ENCODE data around the gene BRICD5. TPM values are rescaled to one million over a fixed set of nuclear protein-coding genes. Genes with fewer than 3 reads are reported as not detected.
"Not testable (repeated sequence)": the region's sequence is repeated elsewhere in the genome, so short reads cannot be mapped to it uniquely, and the experiment has no call there.

BRICD5 gene
- total RNA-seq, 2 experiments from 2014 or later: 10.3 to 12.5 TPM

- no peaks in the 10 kb centered on the region for H3K9me3 Mint-ChIP-seq
- H3K4me1 Mint-ChIP-seq: peaks cover 3% of the 10 kb centered on the region
- CTCF ChIA-PET: no interaction called here
- no peak overlapping the region for H3K27ac Mint-ChIP-seq
- no peak overlapping the region for H3K4me3 Mint-ChIP-seq
- DNase-seq: no peak
- POLR2A ChIA-PET: no interaction called here
- H3K36me3 Mint-ChIP-seq (ENCODE audit: low read depth): peaks cover 13% of the 10 kb centered on the region
- no peaks in the 10 kb centered on the region for H3K27me3 Mint-ChIP-seq
Observed at GRCh38 chr16:2244926-2245795, 34.5 kb upstream of the BRICD5 start.

- CTCF ChIA-PET: no interaction called here
- no peaks in the 10 kb centered on the region for H3K9me3 Mint-ChIP-seq
- no peaks in the 10 kb centered on the region for H3K27me3 Mint-ChIP-seq
- peaks cover 13% of the 10 kb centered on the region for H3K36me3 Mint-ChIP-seq (ENCODE audit: low read depth)
- H3K27ac Mint-ChIP-seq: no peak overlapping the region
- peaks cover 1% of the 10 kb centered on the region for H3K4me1 Mint-ChIP-seq
- no peak overlapping the region for H3K4me3 Mint-ChIP-seq
- POLR2A ChIA-PET: no interaction called here
- DNase-seq: no peak
Observed at GRCh38 chr16:2244301-2244700, 33.6 kb upstream of the BRICD5 start.

DNA sequence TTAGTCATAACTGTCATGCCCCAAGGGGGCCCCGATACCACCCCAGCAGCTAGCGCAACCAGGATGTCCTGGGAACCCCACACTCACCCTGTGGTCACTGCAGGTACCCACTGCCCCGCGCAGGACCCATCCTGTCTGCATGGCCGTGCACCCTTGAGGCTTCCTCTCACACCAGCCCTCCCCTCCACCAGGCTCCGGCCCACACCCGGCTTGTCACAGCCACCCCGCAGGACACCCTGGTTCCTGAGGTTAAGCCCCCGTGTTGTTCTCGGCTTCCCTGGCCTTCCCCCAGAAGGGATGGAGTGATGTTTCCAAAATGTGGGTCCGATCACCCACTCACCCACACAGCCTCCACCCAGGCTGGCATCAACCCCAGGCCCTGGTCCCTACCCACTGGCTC lies 33.1 kb upstream of the BRICD5 start:
- no peaks in the 10 kb centered on the region for H3K27me3 Mint-ChIP-seq
- no peak overlapping the region for H3K27ac Mint-ChIP-seq
- no peaks in the 10 kb centered on the region for H3K4me1 Mint-ChIP-seq
- peaks cover 13% of the 10 kb centered on the region for H3K36me3 Mint-ChIP-seq (ENCODE audit: low read depth)
- ChIA-PET POLR2A (no interaction called here), CTCF (no interaction called here)
- no peak overlapping the region for H3K4me3 Mint-ChIP-seq
- H3K9me3 Mint-ChIP-seq: no peaks in the 10 kb centered on the region
- DNase-seq: no peak

- no peaks in the 10 kb centered on the region for H3K27me3 Mint-ChIP-seq
Observed at GRCh38 chr16:2243031-2243528, 32.4 kb upstream of the BRICD5 start.

DNA sequence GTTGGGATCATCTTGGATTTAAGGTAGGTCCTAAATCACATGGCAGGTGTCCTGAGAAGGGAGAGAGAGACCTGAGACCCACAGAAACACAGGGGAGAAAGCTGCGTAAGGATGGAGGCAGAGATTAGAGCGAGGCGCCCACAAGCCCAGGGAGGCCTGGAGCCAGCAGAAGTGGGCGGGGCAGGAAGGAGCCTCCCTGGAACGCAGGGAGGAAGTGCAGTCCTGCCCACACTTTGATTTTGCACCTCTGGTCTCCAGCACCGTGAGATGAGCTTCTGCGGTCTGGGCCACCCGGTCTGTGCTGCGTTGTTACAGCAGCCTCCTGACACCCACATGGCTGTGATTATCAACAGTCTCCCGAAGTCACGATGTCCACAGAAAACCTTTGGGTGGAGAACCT lies 31.9 kb upstream of the BRICD5 start:
- ChIA-PET POLR2A (interaction anchor here (0.6 to 1.5 kb wide), 3 partner anchors 11 to 28 kb away, joined by 3 to 5 read pairs (median 3); no protein-coding TSS in a partner anchor), CTCF (no interaction called here)
- H3K4me1 Mint-ChIP-seq: no peaks in the 10 kb centered on the region
- no peak overlapping the region for H3K4me3 Mint-ChIP-seq
- H3K9me3 Mint-ChIP-seq: no peaks in the 10 kb centered on the region
- no peak overlapping the region for H3K27ac Mint-ChIP-seq
- no peak for DNase-seq
- no peaks in the 10 kb centered on the region for H3K27me3 Mint-ChIP-seq
- peaks cover 13% of the 10 kb centered on the region for H3K36me3 Mint-ChIP-seq (ENCODE audit: low read depth)

More at GRCh38 chr16:2243031-2243528, 32.4 kb upstream of the BRICD5 start:
- Mint-ChIP-seq H3K4me3 (no peak overlapping the region), H3K27ac (no peak overlapping the region), H3K4me1 (no peaks in the 10 kb centered on the region), H3K9me3 (no peaks in the 10 kb centered on the region), H3K36me3 (ENCODE audit: low read depth) (peaks cover 13% of the 10 kb centered on the region)
- CTCF ChIA-PET: no interaction called here
- DNase-seq: no peak
- POLR2A ChIA-PET: interaction anchor here (0.6 to 1.5 kb wide), 2 partner anchors 26 to 28 kb away, joined by 3 to 5 read pairs; no protein-coding TSS in a partner anchor

DNA sequence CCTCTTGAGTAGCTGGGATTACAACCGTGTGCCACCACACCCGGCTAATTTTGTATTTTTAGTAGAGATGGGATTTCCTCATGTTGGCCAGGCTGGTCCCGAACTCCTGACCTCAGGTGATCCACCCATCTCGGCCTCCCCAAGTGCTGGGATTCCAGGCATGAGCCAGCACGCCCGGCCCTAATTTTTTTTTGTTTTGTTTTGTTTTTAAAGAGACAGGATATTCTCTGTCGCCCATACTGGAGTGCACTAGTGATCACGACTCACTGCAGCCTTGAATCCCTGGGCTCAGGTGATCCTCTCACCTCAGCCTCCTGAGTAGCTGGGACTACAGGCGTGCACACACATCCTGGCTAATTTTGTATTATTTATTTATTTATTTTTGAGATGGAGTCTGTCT lies 29.7 kb upstream of the BRICD5 start:
- H3K4me3 Mint-ChIP-seq; H3K9me3 Mint-ChIP-seq; DNase-seq; H3K4me1 Mint-ChIP-seq; H3K27ac Mint-ChIP-seq; POLR2A ChIA-PET; H3K27me3 Mint-ChIP-seq; H3K36me3 Mint-ChIP-seq (ENCODE audit: low read depth): not testable (repeated sequence)
- CTCF ChIA-PET: interaction anchor here (1.3 kb wide), 1 partner anchor 11 kb away, joined by 4 read pairs; the partner anchor contains the start of gene ECI1

DNA sequence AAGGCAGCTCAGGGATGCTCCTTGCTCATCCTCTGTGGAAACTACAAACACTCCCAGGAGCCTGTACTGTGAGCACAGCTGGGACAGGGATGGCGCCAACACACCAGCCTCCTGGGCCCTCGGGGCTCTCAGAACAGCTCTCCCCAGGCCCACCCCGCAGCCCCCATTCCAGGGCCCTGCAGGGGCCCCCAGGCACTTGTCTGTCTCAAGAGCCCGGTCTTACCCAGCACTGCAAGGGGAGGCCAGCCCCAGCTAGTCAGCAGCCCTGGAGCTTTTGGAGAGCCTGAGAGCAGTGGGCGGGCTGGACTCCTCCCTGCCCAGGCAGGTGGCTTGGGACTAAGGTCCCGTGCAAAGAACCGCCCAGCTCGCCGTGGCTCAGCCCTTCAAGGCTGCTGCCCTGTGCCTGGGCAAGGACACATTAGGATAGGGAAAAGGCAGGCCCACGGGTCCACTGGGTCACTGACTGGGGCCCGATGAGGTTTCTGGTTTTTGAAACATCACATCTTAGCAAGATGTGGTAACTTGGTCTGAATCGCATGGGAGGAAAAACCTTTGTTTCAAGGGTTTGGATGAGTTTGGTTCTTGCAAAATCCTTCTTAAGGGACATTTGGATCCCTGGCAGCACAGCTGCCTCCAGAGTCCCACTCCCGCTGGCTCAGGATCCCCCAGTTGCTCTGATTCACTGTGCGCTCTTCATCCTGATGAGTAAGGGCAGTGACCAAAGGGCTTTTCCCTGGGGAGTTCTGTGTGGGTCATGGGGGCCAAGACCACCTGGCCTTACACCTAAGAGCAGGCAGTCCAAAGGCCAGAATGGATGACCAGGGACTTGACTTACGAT lies 28.4 kb upstream of the BRICD5 start:
- no peaks in the 10 kb centered on the region for H3K9me3 Mint-ChIP-seq
- H3K4me3 Mint-ChIP-seq: no peak overlapping the region
- no peak overlapping the region for H3K27ac Mint-ChIP-seq
- no peaks in the 10 kb centered on the region for H3K4me1 Mint-ChIP-seq
- H3K27me3 Mint-ChIP-seq: no peaks in the 10 kb centered on the region
- ChIA-PET POLR2A (interaction anchor here (1.2 to 1.5 kb wide), 2 partner anchors 13 to 84 kb away, joined by 3 to 5 read pairs; partner anchors contain the start of gene TRAF7), CTCF (no interaction called here)
- H3K36me3 Mint-ChIP-seq (ENCODE audit: low read depth): peaks cover 9% of the 10 kb centered on the region
- DNase-seq: no peak

DNA sequence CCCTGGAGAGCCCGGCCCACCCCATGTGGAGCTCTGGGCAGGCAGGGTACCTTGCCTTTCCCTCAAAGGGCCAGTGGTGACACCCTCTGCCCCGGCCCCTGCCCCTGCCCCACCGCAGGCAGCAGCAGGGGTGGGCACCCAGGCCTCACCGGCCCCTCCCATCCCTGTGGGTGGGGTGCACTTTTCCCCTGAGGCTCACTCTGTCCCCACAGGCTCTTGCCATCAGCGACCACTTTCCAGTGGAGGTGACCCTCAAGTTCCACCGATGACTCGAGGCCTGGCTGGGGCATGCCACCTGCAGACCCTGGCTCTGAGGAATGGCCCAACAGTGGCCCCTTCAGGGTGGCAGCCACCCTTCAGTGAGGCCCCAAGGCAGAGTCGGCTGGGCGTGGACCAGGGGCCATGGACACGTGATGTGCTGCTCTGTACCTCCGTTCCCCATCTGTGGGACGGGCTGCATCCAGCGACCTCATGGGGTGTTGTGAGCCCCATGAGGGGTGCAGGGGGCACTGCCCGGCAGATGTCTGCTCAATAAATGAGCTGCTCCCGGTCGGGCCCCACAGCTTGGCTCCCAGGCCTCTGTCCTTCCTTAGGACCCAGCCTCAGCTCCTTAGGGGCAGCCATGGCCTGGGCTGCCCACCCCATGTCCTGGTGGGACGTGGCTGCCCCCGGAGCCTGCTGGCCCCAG lies 27.6 kb upstream of the BRICD5 start:
- Mint-ChIP-seq H3K4me1 (no peaks in the 10 kb centered on the region), H3K27ac (no peak overlapping the region), H3K9me3 (no peaks in the 10 kb centered on the region), H3K36me3 (ENCODE audit: low read depth) (peaks cover 6% of the 10 kb centered on the region), H3K4me3 (no peak overlapping the region), H3K27me3 (no peaks in the 10 kb centered on the region)
- ChIA-PET POLR2A (interaction anchor here (1.2 to 2.5 kb wide), 3 partner anchors 14 to 83 kb away, joined by 3 to 11 read pairs (median 5); partner anchors contain the start of genes ECI1 and TRAF7), CTCF (no interaction called here)
- DNase-seq: no peak

GRCh38 chr16:2237493-2238149 lies 27.0 kb upstream of the BRICD5 start:
- DNase-seq: no peak
- CTCF ChIA-PET: no interaction called here
- no peak overlapping the region for H3K4me3 Mint-ChIP-seq
- H3K36me3 Mint-ChIP-seq (ENCODE audit: low read depth): peaks cover 6% of the 10 kb centered on the region
- POLR2A ChIA-PET: interaction anchor here (1.5 to 2.5 kb wide), 2 partner anchors 14 to 82 kb away, joined by 3 to 11 read pairs; partner anchors contain the start of genes ECI1 and TRAF7
- H3K4me1 Mint-ChIP-seq: no peaks in the 10 kb centered on the region
- H3K27ac Mint-ChIP-seq: no peak overlapping the region
- H3K27me3 Mint-ChIP-seq: no peaks in the 10 kb centered on the region
- no peaks in the 10 kb centered on the region for H3K9me3 Mint-ChIP-seq

DNA sequence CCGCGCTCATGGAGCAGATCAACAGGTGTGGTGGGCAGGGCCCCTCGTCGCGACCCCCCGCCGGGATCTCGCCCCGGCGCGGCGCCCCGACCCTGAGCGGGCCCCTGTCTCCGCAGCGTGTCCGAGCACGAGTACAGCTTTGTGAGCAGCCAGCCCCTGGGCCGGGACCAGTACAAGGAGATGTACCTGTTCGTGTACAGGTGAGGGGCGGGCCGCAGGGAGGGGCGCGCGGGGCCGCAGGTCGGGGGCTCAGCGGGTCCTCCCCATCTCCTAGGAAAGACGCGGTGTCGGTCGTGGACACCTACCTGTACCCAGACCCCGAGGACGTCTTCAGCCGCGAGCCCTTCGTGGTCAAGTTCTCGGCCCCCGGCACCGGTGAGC lies 26.4 kb upstream of the BRICD5 start:
- ChIA-PET POLR2A (interaction anchor here (1.6 to 2.5 kb wide), 2 partner anchors 15 to 23 kb away, joined by 7 to 11 read pairs; partner anchors contain the start of genes ECI1 and PGP), CTCF (no interaction called here)
- H3K4me1 Mint-ChIP-seq: no peaks in the 10 kb centered on the region
- no peak overlapping the region for H3K4me3 Mint-ChIP-seq
- DNase-seq: no peak
- peaks cover 2% of the 10 kb centered on the region for H3K36me3 Mint-ChIP-seq (ENCODE audit: low read depth)
- no peaks in the 10 kb centered on the region for H3K9me3 Mint-ChIP-seq
- no peak overlapping the region for H3K27ac Mint-ChIP-seq
- H3K27me3 Mint-ChIP-seq: no peaks in the 10 kb centered on the region

GRCh38 chr16:2236337-2237101 lies 25.9 kb upstream of the BRICD5 start, which contains the start of gene DNASE1L2:
Gene DNASE1L2 (plus strand): TSS chr16:2236444. CDS start chr16:2236817, 373 bp downstream.
- peaks cover 5% of the 10 kb centered on the region for H3K36me3 Mint-ChIP-seq (ENCODE audit: low read depth)
- no peak within 1 kb of the TSS for H3K27ac Mint-ChIP-seq
- no peaks in the 10 kb centered on the region for H3K27me3 Mint-ChIP-seq
- CTCF ChIA-PET: no interaction called here
- no peak for DNase-seq
- no peak within 1 kb of the TSS for H3K4me3 Mint-ChIP-seq
- H3K4me1 Mint-ChIP-seq: no peaks in the 10 kb centered on the region
- no peaks in the 10 kb centered on the region for H3K9me3 Mint-ChIP-seq
- POLR2A ChIA-PET: interaction anchor here (0.8 to 2.5 kb wide), 3 partner anchors 11 to 22 kb away, joined by 3 to 11 read pairs (median 7); partner anchors contain the start of genes ECI1 and PGP
